Naive B cell (primary cell): ENCODE results near the gene PCDHA9. TPM values are rescaled to one million over a fixed set of nuclear protein-coding genes. Genes with fewer than 3 reads are reported as not detected.
A peak's percentile ranks its signal among the peaks of the same experiment; 100 is the strongest.
"Not testable (repeated sequence)": the region's sequence is repeated elsewhere in the genome, so short reads cannot be mapped to it uniquely, and the experiment has no call there.

Experiments used
- ATAC-seq, 2 donors: fragments of 150-1000 bp; cut with Tn5 transposase; 2 replicates each; pipeline ENCODE4 v1.10.0; 2021; ENCODE audit warnings: low read depth in 2 of 2, mild to moderate bottlenecking in 2 of 2, moderate library complexity in 2 of 2
- DNase-seq: peaks from one replicate; pipeline ENCODE4 v3.0.0; 2022
- H3K27ac Mint-ChIP-seq, 6 donors: one replicate each; pipeline ENCODE4 v1.8.0; 2020 to 2022; ENCODE audit warnings: mild to moderate bottlenecking in 6 of 6, mixed read lengths in 6 of 6, moderate library complexity in 5 of 6, inconsistent platforms in 2 of 6
- H3K27me3 Mint-ChIP-seq, 3 donors: one replicate each; pipeline ENCODE4 v1.8.0; 2021 to 2022; ENCODE audit warnings: mixed read lengths in 3 of 3, mild to moderate bottlenecking in 1 of 3
- H3K36me3 Mint-ChIP-seq, 2 donors: one replicate each; pipeline ENCODE4 v1.8.0; 2020 to 2022; ENCODE audit warnings: mixed read lengths in 2 of 2, inconsistent platforms in 1 of 2, mild to moderate bottlenecking in 1 of 2
- H3K4me1 Mint-ChIP-seq, 3 donors: one replicate each; pipeline ENCODE4 v1.8.0; 2020 to 2022; ENCODE audit warnings: mixed read lengths in 3 of 3, inconsistent platforms in 1 of 3, mild to moderate bottlenecking in 1 of 3, moderate library complexity in 1 of 3
- H3K4me3 Mint-ChIP-seq, 8 donors: one replicate each; pipeline ENCODE4 v1.8.0; 2020 to 2022; ENCODE audit warnings: mild to moderate bottlenecking in 8 of 8, mixed read lengths in 8 of 8, moderate library complexity in 8 of 8, inconsistent platforms in 2 of 8
- H3K9me3 Mint-ChIP-seq, 7 donors: one replicate each; pipeline ENCODE4 v1.8.0; 2020 to 2022; ENCODE audit warnings: mixed read lengths in 7 of 7, mild to moderate bottlenecking in 5 of 7, inconsistent platforms in 2 of 7, moderate library complexity in 1 of 7
- polyA plus RNA-seq, 6 donors: library from polyadenylated mRNA; unstranded; fragments of 300-500 nt; fragmentation: Illumina TruSeq; gene quantifications; one replicate each; pipeline ENCODE4 v1.2.3, GENCODE V29; 2021; ENCODE audit warnings: low read depth in 6 of 6

The PCDHA9 gene, protein sequence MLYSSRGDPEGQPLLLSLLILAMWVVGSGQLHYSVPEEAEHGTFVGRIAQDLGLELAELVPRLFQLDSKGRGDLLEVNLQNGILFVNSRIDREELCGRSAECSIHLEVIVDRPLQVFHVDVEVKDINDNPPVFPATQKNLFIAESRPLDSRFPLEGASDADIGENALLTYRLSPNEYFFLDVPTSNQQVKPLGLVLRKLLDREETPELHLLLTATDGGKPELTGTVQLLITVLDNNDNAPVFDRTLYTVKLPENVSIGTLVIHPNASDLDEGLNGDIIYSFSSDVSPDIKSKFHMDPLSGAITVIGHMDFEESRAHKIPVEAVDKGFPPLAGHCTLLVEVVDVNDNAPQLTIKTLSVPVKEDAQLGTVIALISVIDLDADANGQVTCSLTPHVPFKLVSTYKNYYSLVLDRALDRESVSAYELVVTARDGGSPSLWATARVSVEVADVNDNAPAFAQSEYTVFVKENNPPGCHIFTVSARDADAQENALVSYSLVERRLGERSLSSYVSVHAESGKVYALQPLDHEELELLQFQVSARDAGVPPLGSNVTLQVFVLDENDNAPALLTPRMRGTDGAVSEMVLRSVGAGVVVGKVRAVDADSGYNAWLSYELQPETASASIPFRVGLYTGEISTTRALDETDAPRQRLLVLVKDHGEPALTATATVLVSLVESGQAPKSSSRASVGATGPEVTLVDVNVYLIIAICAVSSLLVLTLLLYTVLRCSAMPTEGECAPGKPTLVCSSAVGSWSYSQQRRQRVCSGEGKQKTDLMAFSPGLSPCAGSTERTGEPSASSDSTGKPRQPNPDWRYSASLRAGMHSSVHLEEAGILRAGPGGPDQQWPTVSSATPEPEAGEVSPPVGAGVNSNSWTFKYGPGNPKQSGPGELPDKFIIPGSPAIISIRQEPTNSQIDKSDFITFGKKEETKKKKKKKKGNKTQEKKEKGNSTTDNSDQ
- polyA plus RNA-seq = not detected

DNA sequence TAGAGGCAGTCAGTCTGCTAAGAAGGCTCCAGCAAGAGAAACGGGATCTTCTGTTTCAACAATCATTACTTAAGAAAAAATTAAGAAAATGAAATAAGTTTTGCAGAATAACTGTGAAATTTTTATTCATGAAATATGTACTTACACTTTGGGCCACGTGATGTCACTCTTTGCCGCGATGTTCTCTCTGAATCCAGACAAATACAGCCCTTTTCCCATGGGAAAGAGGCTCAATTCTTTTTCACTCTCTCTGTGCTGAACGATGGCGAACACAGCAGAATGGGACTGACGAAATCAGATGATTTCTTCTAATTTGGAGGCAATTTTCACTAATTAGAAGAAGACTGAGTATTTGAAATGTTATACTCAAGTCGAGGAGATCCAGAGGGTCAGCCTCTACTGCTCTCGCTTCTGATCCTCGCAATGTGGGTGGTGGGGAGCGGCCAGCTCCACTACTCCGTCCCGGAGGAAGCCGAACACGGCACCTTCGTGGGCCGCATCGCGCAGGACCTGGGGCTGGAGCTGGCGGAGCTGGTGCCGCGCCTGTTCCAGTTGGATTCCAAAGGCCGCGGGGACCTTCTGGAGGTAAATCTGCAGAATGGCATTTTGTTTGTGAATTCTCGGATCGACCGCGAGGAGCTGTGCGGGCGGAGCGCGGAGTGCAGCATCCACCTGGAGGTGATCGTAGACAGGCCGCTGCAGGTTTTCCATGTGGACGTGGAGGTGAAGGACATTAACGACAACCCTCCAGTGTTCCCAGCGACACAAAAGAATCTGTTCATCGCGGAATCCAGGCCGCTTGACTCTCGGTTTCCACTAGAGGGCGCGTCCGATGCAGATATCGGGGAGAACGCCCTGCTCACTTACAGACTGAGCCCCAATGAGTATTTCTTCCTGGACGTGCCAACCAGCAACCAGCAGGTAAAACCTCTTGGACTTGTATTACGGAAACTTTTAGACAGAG is at the start of gene PCDHA9:
Gene PCDHA9 (plus strand): TSS at position 244 of the 964 bp plus-strand sequence. CDS start 114 bp downstream, at position 358.
- not testable (repeated sequence) for H3K27ac Mint-ChIP-seq, ATAC-seq, H3K36me3 Mint-ChIP-seq

DNA sequence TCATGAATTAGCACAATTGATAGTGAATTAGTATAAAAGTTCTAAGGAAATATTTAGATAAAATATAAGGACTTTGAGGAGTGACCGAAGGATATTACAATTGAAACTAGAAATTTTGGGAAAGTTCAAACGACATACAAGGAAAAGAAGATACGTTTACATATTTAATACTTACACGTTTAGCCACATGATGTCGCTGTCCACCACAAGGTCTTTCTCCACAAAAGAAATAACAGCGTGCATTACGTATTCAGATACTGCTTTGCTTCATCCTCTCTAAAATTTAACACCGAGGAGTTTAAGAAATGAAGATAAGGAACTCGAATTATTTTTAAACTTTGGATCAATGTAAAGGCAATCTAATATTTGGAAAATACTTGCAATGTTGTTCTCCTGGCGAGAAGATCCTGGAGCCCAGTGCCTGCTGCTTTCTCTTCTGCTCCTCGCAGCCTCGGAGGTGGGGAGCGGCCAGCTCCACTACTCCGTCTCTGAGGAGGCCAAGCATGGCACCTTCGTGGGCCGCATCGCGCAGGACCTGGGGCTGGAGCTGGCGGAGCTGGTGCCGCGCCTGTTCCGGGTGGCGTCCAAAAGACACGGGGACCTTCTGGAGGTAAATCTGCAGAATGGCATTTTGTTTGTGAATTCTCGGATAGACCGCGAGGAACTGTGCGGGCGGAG is 47.2 kb upstream of the PCDHA9 start, which contains the start of gene PCDHA3:
Gene PCDHA3 (plus strand): TSS at position 242 of the 678 bp plus-strand sequence.
- Mint-ChIP-seq H3K27ac (peak within 1 kb of the TSS in 2 of 6 donors; percentile 11 to 42), H3K36me3 (peaks cover 8 to 16% of the 10 kb centered on the region in 2 donors), H3K27me3 (peaks cover 13 to 34% (median 21%) of the 10 kb centered on the region in 3 donors), H3K9me3 (peaks cover 8 to 61% (median 50%) of the 10 kb centered on the region in 7 donors), H3K4me3 (no peak within 1 kb of the TSS), H3K4me1 (no peaks in the 10 kb centered on the region)
- ATAC-seq (no peak), DNase-seq (no peak)

More for the DNA sequence above, at the start of gene PCDHA9:
- not testable (repeated sequence) for DNase-seq, H3K4me1 Mint-ChIP-seq, H3K4me3 Mint-ChIP-seq
- Mint-ChIP-seq H3K9me3 (peaks cover 0 to 16% (median 5%) of the 10 kb centered on the region in 7 donors), H3K27me3 (peaks cover 12 to 25% (median 20%) of the 10 kb centered on the region in 3 donors)

DNA sequence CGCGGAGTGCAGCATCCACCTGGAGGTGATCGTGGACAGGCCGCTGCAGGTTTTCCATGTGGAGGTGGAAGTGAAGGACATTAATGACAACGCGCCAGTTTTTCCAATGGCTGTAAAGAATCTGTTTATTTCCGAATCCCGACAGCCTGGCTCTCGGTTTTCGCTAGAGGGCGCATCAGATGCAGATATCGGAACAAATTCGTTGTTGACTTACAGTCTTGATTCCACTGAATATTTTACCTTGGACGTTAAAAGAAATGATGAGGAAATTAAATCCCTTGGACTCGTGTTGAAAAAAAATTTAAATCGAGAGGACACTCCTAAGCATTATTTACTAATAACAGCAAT is 46.7 kb upstream of the PCDHA9 start:
- H3K27me3 Mint-ChIP-seq = peaks cover 13 to 40% (median 26%) of the 10 kb centered on the region in 3 donors
- H3K4me3 Mint-ChIP-seq = no peak overlapping the region
- ATAC-seq (no peak), DNase-seq (no peak)
- peaks cover 8 to 16% of the 10 kb centered on the region in 2 donors for H3K36me3 Mint-ChIP-seq
- H3K27ac Mint-ChIP-seq = peak overlapping the region in 1 of 6 donors; percentile 42
- peaks cover 9 to 63% (median 51%) of the 10 kb centered on the region in 7 donors for H3K9me3 Mint-ChIP-seq
- no peaks in the 10 kb centered on the region for H3K4me1 Mint-ChIP-seq

DNA sequence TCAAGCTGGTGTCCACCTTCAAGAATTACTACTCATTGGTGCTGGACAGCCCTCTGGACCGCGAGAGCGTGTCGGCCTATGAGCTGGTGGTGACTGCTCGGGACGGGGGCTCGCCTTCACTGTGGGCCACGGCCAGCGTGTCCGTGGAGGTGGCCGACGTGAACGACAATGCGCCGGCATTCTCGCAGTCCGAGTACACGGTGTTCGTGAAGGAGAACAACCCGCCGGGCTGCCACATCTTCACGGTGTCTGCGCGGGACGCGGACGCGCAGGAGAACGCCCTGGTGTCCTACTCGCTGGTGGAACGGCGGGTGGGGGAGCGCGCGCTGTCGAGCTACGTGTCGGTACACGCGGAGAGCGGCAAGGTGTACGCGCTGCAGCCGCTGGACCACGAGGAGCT is 45.8 kb upstream of the PCDHA9 start:
- ATAC-seq, H3K4me1 Mint-ChIP-seq, H3K4me3 Mint-ChIP-seq, DNase-seq: not testable (repeated sequence)
- peaks cover 8 to 14% of the 10 kb centered on the region in 2 donors for H3K36me3 Mint-ChIP-seq
- H3K9me3 Mint-ChIP-seq = peaks cover 9 to 66% (median 51%) of the 10 kb centered on the region in 7 donors
- peak overlapping the region in 2 of 6 donors; percentile 11 to 52 for H3K27ac Mint-ChIP-seq
- peaks cover 13 to 47% (median 29%) of the 10 kb centered on the region in 3 donors for H3K27me3 Mint-ChIP-seq

DNA sequence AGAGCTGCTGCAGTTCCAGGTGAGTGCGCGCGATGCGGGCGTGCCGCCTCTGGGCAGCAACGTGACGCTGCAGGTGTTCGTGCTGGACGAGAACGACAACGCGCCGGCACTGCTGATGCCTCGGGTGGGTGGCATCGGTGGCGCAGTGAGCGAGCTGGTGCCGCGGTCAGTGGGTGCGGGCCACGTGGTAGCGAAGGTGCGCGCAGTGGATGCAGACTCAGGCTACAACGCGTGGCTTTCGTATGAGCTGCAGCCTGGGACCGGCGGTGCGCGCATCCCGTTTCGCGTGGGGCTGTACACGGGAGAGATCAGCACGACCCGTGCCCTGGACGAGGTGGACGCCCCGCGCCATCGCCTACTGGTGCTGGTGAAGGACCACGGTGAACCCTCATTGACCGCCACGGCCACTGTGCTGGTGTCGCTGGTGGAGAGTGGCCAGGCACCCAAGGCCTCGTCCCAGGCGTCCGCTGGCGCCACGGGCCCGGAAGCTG is 45.4 kb upstream of the PCDHA9 start:
- Mint-ChIP-seq H3K4me1 (no peaks in the 10 kb centered on the region), H3K27me3 (peaks cover 13 to 47% (median 29%) of the 10 kb centered on the region in 3 donors), H3K36me3 (peaks cover 8 to 12% of the 10 kb centered on the region in 2 donors), H3K27ac (no peak overlapping the region), H3K4me3 (no peak overlapping the region), H3K9me3 (peaks cover 9 to 67% (median 54%) of the 10 kb centered on the region in 7 donors)
- ATAC-seq = no peak
- DNase-seq = no peak

DNA sequence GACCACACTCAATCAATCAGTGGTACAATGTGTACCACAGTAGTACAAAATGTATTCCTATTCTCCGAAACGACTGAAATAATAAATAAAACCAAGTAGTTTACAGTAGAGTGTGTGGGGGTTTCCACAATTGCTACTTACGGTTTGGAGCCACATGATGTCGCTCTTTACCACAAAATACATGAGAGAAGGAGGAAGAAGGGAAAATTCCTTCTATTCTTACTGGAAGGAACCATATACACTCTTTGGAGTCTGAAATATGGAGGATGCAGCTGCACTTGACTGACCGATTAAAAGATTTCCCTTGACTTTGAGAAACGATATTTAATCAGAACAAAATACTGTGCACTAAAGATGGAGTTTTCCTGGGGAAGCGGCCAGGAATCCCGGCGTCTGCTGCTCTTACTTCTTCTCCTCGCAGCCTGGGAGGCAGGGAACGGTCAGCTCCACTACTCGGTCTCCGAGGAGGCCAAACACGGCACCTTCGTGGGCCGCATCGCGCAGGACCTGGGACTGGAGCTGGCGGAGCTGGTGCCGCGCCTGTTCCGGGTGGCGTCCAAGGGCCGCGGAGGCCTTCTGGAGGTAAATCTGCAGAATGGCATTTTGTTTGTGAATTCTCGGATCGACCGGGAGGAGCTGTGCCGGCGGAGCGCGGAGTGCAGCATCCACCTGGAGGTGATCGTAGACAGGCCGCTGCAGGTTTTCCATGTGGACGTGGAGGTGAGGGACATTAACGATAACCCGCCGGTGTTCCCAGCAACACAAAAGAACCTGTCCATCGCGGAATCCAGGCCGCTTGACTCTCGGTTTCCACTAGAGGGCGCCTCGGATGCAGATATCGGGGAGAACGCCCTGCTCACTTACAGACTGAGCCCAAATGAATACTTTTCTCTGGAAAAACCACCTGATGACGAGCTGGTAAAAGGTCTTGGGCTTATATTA is 41.1 kb upstream of the PCDHA9 start, which contains the start of gene PCDHA4:
Gene PCDHA4 (plus strand): TSS at position 235 of the 942 bp plus-strand sequence.
- Mint-ChIP-seq H3K27me3 (peaks cover 9 to 45% (median 24%) of the 10 kb centered on the region in 3 donors), H3K4me1 (no peaks in the 10 kb centered on the region), H3K9me3 (peaks cover 9 to 70% (median 55%) of the 10 kb centered on the region in 7 donors), H3K27ac (no peak within 1 kb of the TSS), H3K4me3 (no peak within 1 kb of the TSS), H3K36me3 (peaks cover 9% of the 10 kb centered on the region in 2 donors)
- DNase-seq = no peak
- no peak for ATAC-seq

DNA sequence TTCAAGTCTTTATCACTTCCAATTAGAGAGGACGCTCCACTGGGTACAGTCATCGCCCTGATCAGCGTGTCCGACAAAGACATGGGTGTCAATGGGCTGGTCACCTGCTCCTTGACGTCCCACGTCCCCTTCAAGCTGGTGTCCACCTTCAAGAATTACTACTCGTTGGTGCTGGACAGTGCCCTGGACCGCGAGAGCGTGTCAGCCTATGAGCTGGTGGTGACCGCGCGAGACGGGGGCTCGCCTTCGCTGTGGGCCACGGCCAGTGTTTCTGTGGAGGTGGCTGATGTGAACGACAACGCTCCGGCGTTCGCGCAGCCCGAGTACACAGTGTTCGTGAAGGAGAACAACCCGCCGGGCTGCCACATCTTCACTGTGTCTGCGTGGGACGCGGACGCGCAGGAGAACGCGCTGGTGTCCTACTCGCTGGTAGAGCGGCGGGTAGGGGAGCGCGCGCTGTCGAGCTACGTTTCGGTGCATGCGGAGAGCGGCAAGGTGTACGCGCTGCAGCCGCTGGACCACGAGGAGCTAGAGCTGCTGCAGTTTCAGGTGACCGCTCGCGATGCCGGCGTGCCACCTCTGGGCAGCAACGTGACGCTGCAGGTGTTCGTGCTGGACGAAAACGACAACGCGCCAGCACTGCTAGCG is 39.8 kb upstream of the PCDHA9 start:
- ATAC-seq, DNase-seq, H3K4me1 Mint-ChIP-seq, H3K27ac Mint-ChIP-seq, H3K4me3 Mint-ChIP-seq: not testable (repeated sequence)
- peaks cover 9 to 48% (median 24%) of the 10 kb centered on the region in 3 donors for H3K27me3 Mint-ChIP-seq
- H3K36me3 Mint-ChIP-seq = peaks cover 7 to 16% of the 10 kb centered on the region in 2 donors
- H3K9me3 Mint-ChIP-seq = peaks cover 13 to 80% (median 58%) of the 10 kb centered on the region in 7 donors

DNA sequence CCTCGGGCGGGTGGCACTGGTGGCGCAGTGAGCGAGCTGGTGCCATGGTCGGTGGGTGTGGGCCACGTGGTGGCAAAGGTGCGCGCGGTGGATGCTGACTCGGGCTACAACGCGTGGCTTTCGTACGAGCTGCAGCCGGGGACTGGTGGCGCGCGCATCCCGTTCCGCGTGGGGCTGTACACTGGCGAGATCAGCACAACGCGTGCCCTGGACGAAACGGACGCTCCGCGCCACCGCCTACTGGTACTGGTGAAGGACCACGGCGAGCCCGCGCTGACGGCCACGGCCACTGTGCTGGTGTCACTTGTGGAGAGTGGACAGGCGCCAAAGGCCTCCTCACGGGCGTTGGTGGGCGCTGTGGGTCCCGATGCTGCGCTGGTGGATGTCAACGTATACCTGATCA is 39.3 kb upstream of the PCDHA9 start:
- Mint-ChIP-seq H3K36me3 (peaks cover 4 to 16% of the 10 kb centered on the region in 2 donors), H3K27ac (no peak overlapping the region), H3K9me3 (peaks cover 11 to 78% (median 54%) of the 10 kb centered on the region in 7 donors), H3K4me1 (no peaks in the 10 kb centered on the region), H3K4me3 (no peak overlapping the region), H3K27me3 (peaks cover 9 to 43% (median 24%) of the 10 kb centered on the region in 3 donors)
- ATAC-seq (no peak), DNase-seq (no peak)

DNA sequence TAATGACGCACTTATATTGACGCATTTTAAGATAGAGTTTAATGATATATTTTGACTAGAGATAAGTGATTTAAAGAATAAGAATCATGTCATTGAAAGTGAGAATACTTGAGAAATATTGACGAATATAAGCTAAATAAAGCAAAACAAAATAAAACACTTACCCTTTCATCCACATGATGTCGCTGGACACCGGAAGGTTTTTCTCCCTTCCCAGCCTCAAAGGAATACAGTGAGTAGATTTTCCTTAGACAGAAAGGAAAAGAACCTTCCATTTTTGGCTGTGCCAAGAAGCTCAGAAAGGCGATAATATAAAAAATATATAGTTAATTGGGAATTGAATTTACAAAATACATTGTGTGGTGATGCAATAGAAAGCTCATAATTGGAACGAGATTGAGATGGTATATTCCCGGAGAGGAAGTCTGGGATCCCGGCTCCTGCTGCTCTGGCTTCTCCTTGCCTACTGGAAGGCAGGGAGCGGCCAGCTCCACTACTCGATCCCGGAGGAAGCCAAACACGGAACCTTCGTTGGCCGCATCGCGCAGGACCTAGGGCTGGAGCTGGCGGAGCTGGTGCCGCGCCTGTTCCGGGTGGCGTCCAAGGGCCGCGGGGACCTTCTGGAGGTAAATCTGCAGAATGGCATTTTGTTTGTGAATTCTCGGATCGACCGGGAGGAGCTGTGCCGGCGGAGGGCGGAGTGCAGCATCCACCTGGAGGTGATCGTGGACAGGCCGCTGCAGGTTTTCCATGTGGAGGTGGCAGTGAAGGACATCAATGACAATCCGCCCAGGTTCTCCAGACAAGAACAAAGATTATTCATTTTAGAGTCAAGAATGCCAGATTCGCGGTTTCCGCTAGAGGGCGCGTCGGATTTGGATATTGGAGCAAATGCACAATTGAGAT is 26.6 kb upstream of the PCDHA9 start, which contains the start of gene PCDHA5:
Gene PCDHA5 (plus strand): TSS at position 239 of the 906 bp plus-strand sequence.
- no peaks in the 10 kb centered on the region for H3K4me1 Mint-ChIP-seq
- peaks cover 5 to 6% of the 10 kb centered on the region in 2 donors for H3K36me3 Mint-ChIP-seq
- peak within 1 kb of the TSS in 1 of 6 donors; percentile 32 for H3K27ac Mint-ChIP-seq
- peaks cover 4 to 42% (median 16%) of the 10 kb centered on the region in 7 donors for H3K9me3 Mint-ChIP-seq
- DNase-seq (no peak), ATAC-seq (no peak)
- peaks cover 6 to 14% (median 8%) of the 10 kb centered on the region in 3 donors for H3K27me3 Mint-ChIP-seq
- H3K4me3 Mint-ChIP-seq = no peak within 1 kb of the TSS

DNA sequence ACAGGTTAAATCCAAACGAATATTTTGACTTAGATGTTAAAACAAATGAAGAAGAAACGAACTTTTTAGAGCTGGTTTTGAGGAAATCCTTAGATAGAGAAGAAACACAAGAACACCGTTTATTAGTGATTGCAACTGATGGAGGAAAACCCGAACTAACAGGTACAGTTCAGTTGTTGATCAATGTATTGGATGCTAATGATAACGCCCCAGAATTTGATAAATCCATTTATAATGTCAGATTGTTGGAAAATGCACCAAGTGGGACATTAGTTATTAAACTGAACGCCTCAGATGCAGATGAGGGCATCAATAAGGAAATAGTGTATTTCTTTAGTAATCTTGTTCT is 25.9 kb upstream of the PCDHA9 start:
- peaks cover 6 to 12% of the 10 kb centered on the region in 2 donors for H3K36me3 Mint-ChIP-seq
- H3K27me3 Mint-ChIP-seq = peaks cover 12 to 19% (median 14%) of the 10 kb centered on the region in 3 donors
- DNase-seq = no peak
- H3K27ac Mint-ChIP-seq = no peak overlapping the region
- no peaks in the 10 kb centered on the region for H3K4me1 Mint-ChIP-seq
- peaks cover 5 to 45% (median 18%) of the 10 kb centered on the region in 7 donors for H3K9me3 Mint-ChIP-seq
- no peak overlapping the region for H3K4me3 Mint-ChIP-seq
- no peak for ATAC-seq
